Neuronal stem cell (in vitro differentiated cells): ENCODE results near the gene ITGAL. TPM values are rescaled to one million over a fixed set of nuclear protein-coding genes. Genes with fewer than 3 reads are reported as not detected.

ENCODE experiments used
- DNase-seq: peaks from one replicate; pipeline ENCODE4 v3.0.0-alpha.2; 2013; ENCODE audit warnings: low spot score
- H2AFZ ChIP-seq: one replicate; pipeline ENCODE4 v1.6.1; 2013; ENCODE audit warnings: mild to moderate bottlenecking, low read length, inconsistent platforms
- H2AK5ac ChIP-seq: 2 replicates; pipeline ENCODE4 v1.6.1; 2013; ENCODE audit warnings: low read depth, mild to moderate bottlenecking, inconsistent platforms, low read length, moderate library complexity, mixed read lengths
- H2BK120ac ChIP-seq: 2 replicates; pipeline ENCODE4 v1.6.1; 2013; ENCODE audit warnings: low read depth, mild to moderate bottlenecking, inconsistent platforms, low read length, moderate library complexity, mixed read lengths
- H2BK12ac ChIP-seq: one replicate; pipeline ENCODE4 v1.6.1; 2013; ENCODE audit warnings: low read length, inconsistent platforms
- H2BK15ac ChIP-seq: 2 replicates; pipeline ENCODE4 v1.6.1; 2013; ENCODE audit warnings: mild to moderate bottlenecking, low read length, inconsistent platforms, mixed read lengths
- H2BK5ac ChIP-seq: one replicate; pipeline ENCODE4 v1.6.1; 2013; ENCODE audit warnings: inconsistent platforms, mild to moderate bottlenecking, low read length, moderate library complexity
- H3K14ac ChIP-seq: one replicate; pipeline ENCODE4 v1.6.1; 2013; ENCODE audit warnings: low read length, inconsistent platforms
- H3K18ac ChIP-seq: 2 replicates; pipeline ENCODE4 v1.6.1; 2013; ENCODE audit warnings: low read length, inconsistent platforms
- H3K23ac ChIP-seq: 2 replicates; pipeline ENCODE4 v1.6.1; 2013; ENCODE audit warnings: low read depth, mild to moderate bottlenecking, mixed read lengths, low read length, inconsistent platforms; ENCODE audit not compliant: poor library complexity
- H3K27ac ChIP-seq: replicated peaks from 3 replicates; pipeline ENCODE4 v1.5.1; 2013; ENCODE audit warnings: low read length, inconsistent platforms
- H3K27me3 ChIP-seq, 3 experiments: 2 replicates each; pipeline ENCODE4 v1.6.1; 2013; ENCODE audit warnings: low read length in 3 of 3, mild to moderate bottlenecking in 2 of 3, inconsistent platforms in 1 of 3, low read depth in 1 of 3, mixed read lengths in 1 of 3, moderate library complexity in 1 of 3; ENCODE audit not compliant: control insufficient read depth in 3 of 3, insufficient read depth in 3 of 3
- H3K36me3 ChIP-seq, 2 donors: replicated peaks in 1 of 2; 2 replicates each; pipeline ENCODE4 v1.6.1; 2013; ENCODE audit warnings: low read length in 2 of 2; ENCODE audit not compliant: control insufficient read depth in 2 of 2, insufficient read depth in 2 of 2
- H3K4ac ChIP-seq: 2 replicates; pipeline ENCODE4 v1.6.1; 2013; ENCODE audit warnings: inconsistent platforms, mild to moderate bottlenecking, low read length, moderate library complexity
- H3K4me1 ChIP-seq, 2 donors: 1 replicate in 1 of 2; 2 replicates in 1 of 2; pipeline ENCODE4 v1.6.1; 2013; ENCODE audit warnings: low read length in 2 of 2, low read depth in 1 of 2; ENCODE audit not compliant: control insufficient read depth in 2 of 2, insufficient read depth in 1 of 2
- H3K4me2 ChIP-seq: one replicate; pipeline ENCODE4 v1.6.1; 2013; ENCODE audit warnings: mild to moderate bottlenecking, low read length, inconsistent platforms; ENCODE audit not compliant: insufficient read depth, poor library complexity, severe bottlenecking
- H3K4me3 ChIP-seq, 2 donors: 2 replicates each; pipeline ENCODE4 v1.5.1; 2013; ENCODE audit warnings: low read length in 2 of 2, mild to moderate bottlenecking in 2 of 2, inconsistent platforms in 1 of 2, moderate library complexity in 1 of 2
- H3K79me1 ChIP-seq: one replicate; pipeline ENCODE4 v1.6.1; 2013; ENCODE audit warnings: low read depth, mild to moderate bottlenecking, inconsistent platforms, low read length, moderate library complexity
- H3K9ac ChIP-seq: one replicate; pipeline ENCODE4 v1.6.1; 2013; ENCODE audit warnings: mild to moderate bottlenecking, low read depth, low read length, inconsistent platforms; ENCODE audit not compliant: poor library complexity
- H3K9me3 ChIP-seq, 2 donors: replicated peaks in 1 of 2; 2 replicates each; pipeline versions ENCODE3 to v1.6.1; 2013; ENCODE audit warnings: low read length in 2 of 2, mild to moderate bottlenecking in 2 of 2, inconsistent platforms in 1 of 2, low read depth in 1 of 2, mixed read lengths in 1 of 2, moderate library complexity in 1 of 2; ENCODE audit not compliant: control insufficient read depth in 2 of 2, insufficient read depth in 1 of 2
- H4K8ac ChIP-seq: one replicate; pipeline ENCODE4 v1.6.1; 2013; ENCODE audit warnings: low read depth, mild to moderate bottlenecking, inconsistent platforms, low read length, moderate library complexity
- H4K91ac ChIP-seq: one replicate; pipeline ENCODE4 v1.6.1; 2013; ENCODE audit warnings: low read length, low read depth, mild to moderate bottlenecking, inconsistent platforms; ENCODE audit not compliant: poor library complexity
- WGBS, 2 donors: extraction: QIAGEN DNeasy Blood & Tissue Kit; methylation state at CpG; one replicate each; pipeline ENCODE4 v1.1.7; 2013; ENCODE audit warnings: missing lambda C conversion rate in 2 of 2, mixed read lengths in 1 of 2; ENCODE audit not compliant: insufficient read length in 2 of 2, insufficient replicate concordance in 1 of 2; ENCODE audit errors: extremely low coverage in 2 of 2; 5-methylcytosine and 5-hydroxymethylcytosine counted together
- small RNA-seq: library from polyadenylated mRNA; stranded (forward); fragments of <200 nt; extraction: miRNeasy Mini kit (QIAGEN cat#:217004); gene quantifications from one replicate; pipeline ENCODE3, GENCODE V24; 2013; ENCODE audit not compliant: insufficient read depth

Gene ITGAL

GRCh38 chr16:30570636-30571444, 98.3 kb downstream of the ITGAL start:
- Histone ChIP-seq H3K4me2 (peak overlapping the region; percentile 62), H3K14ac (peak overlapping the region; percentile 77), H3K27ac (peak overlapping the region; percentile 96), H2BK15ac (no peak overlapping the region), H4K91ac (no peak overlapping the region), H2BK120ac (no peak overlapping the region), H3K4me3 (peak overlapping the region; percentile 88 to 94), H3K36me3 (peaks cover under 1 to 7% of the 10 kb centered on the region in 2 donors), H3K9ac (peak overlapping the region; percentile 97), H3K27me3 (no peaks in the 10 kb centered on the region), H2BK12ac (no peak overlapping the region), H3K4ac (peak overlapping the region; percentile 81), H2AK5ac (peak overlapping the region; percentile 68), H4K8ac (peak overlapping the region; percentile 29), H2BK5ac (peak overlapping the region; percentile 97), H3K18ac (peak overlapping the region; percentile 96), H3K23ac (peak overlapping the region; percentile 89), H3K4me1 (peaks cover 0 to 4% of the 10 kb centered on the region in 2 donors), H3K79me1 (peaks cover 5% of the 10 kb centered on the region), H3K9me3 (peaks cover 0 to 3% of the 10 kb centered on the region in 2 donors), H2AFZ (peak overlapping the region; percentile 96)
- WGBS, 2 donors, result no CpG with 5 or more reads among the region's 22 CpGs
- DNase-seq, result peak; percentile 23

GRCh38 chr16:30571445-30572322, 99.1 kb downstream of the ITGAL start, which contains the start of gene ZNF688:
ZNF688 (minus strand) TSS chr16:30571714; CDS start chr16:30571629, 85 bp downstream.
- peak; percentile 92 for DNase-seq
- Histone ChIP-seq H3K79me1 (peaks cover 2% of the 10 kb centered on the region), H3K27ac (peak within 1 kb of the TSS; percentile 96), H3K9ac (peak within 1 kb of the TSS; percentile 97), H2BK5ac (peak within 1 kb of the TSS; percentile 97), H2AK5ac (peak within 1 kb of the TSS; percentile 68), H4K91ac (peak within 1 kb of the TSS; percentile 100), H3K4me2 (peak within 1 kb of the TSS; percentile 89), H3K23ac (peak within 1 kb of the TSS; percentile 89), H3K4me1 (peaks cover 0 to 4% of the 10 kb centered on the region in 2 donors), H2BK15ac (no peak within 1 kb of the TSS), H3K4ac (peak within 1 kb of the TSS; percentile 81), H3K36me3 (peaks cover 2 to 8% of the 10 kb centered on the region in 2 donors), H3K27me3 (no peaks in the 10 kb centered on the region), H3K18ac (peak within 1 kb of the TSS; percentile 96), H3K14ac (peak within 1 kb of the TSS; percentile 77), H4K8ac (peak within 1 kb of the TSS; percentile 29), H3K9me3 (no peaks in the 10 kb centered on the region), H3K4me3 (peak within 1 kb of the TSS; percentile 88 to 94), H2BK120ac (no peak within 1 kb of the TSS), H2BK12ac (no peak within 1 kb of the TSS), H2AFZ (peak within 1 kb of the TSS; percentile 96)
- WGBS, 2 donors, result no CpG with 5 or more reads among the region's 67 CpGs

Small RNA genes lying within 50 kb of the gene (small RNA-seq; reads per million reads assigned to genes)
- gene MIR4518, result not detected
- gene RF00019, result not detected
- not detected for gene RNU7-61P
